HCT116 (cell line): Measurements from ENCODE around the gene MRFAP1L1.

ENCODE experiments used
- CTCF ChIP-seq, 3 experiments: fragments of 200-600 bp in 1 of 3; sonication (generic) in 1 of 3; IDR thresholded peaks in 2 of 3; conservative IDR thresholded peaks in 1 of 3; 2 replicates each; pipeline ENCODE4 v1.5.1; 2012 to 2017; ENCODE audit warnings: low read depth in 2 of 3, low read length in 2 of 3, antibody characterized with exemption in 1 of 3, borderline replicate concordance in 1 of 3, control low read depth in 1 of 3, mild to moderate bottlenecking in 1 of 3, mixed read lengths in 1 of 3, mixed run types in 1 of 3, moderate library complexity in 1 of 3; ENCODE audit not compliant: insufficient read depth in 1 of 3
- EZH2 ChIP-seq: fragments of 200-600 bp; sonication (generic); IDR thresholded peaks from 2 replicates; pipeline ENCODE4 v1.6.1; 2017; ENCODE audit warnings: antibody characterized with exemption, mixed run types
- EZH2phosphoT487 ChIP-seq: fragments of 200-600 bp; IDR thresholded peaks from 2 replicates; pipeline ENCODE4 v1.6.1; 2018; ENCODE audit warnings: antibody characterized with exemption, borderline replicate concordance
- JUND ChIP-seq: IDR thresholded peaks from 2 replicates; pipeline ENCODE4 v1.6.1; 2012
- MAX ChIP-seq: IDR thresholded peaks from 2 replicates; pipeline ENCODE4 v1.6.1; 2012
- POLR2A ChIP-seq: IDR thresholded peaks from 2 replicates; pipeline ENCODE4 v1.7.0; 2011; ENCODE audit warnings: borderline replicate concordance; ENCODE audit not compliant: insufficient read depth, insufficient read length; ENCODE audit errors: extremely low read depth
- REST ChIP-seq: IDR thresholded peaks from 2 replicates; pipeline ENCODE4 v1.6.1; 2012; ENCODE audit warnings: low read depth
- SIN3A ChIP-seq: IDR thresholded peaks from 2 replicates; pipeline ENCODE4 v1.6.1; 2012; ENCODE audit warnings: low read depth
- SRF ChIP-seq: IDR thresholded peaks from 2 replicates; pipeline ENCODE4 v1.6.1; 2012; ENCODE audit warnings: low read depth
- ZFX ChIP-seq: fragments of 450-650 bp; IDR thresholded peaks from 2 replicates; pipeline ENCODE4 v1.6.1; 2017
- TF ChIP-seq, protein P1 (sequence below): IDR thresholded peaks from 2 replicates; pipeline ENCODE4 v1.6.1; 2012

DNA sequence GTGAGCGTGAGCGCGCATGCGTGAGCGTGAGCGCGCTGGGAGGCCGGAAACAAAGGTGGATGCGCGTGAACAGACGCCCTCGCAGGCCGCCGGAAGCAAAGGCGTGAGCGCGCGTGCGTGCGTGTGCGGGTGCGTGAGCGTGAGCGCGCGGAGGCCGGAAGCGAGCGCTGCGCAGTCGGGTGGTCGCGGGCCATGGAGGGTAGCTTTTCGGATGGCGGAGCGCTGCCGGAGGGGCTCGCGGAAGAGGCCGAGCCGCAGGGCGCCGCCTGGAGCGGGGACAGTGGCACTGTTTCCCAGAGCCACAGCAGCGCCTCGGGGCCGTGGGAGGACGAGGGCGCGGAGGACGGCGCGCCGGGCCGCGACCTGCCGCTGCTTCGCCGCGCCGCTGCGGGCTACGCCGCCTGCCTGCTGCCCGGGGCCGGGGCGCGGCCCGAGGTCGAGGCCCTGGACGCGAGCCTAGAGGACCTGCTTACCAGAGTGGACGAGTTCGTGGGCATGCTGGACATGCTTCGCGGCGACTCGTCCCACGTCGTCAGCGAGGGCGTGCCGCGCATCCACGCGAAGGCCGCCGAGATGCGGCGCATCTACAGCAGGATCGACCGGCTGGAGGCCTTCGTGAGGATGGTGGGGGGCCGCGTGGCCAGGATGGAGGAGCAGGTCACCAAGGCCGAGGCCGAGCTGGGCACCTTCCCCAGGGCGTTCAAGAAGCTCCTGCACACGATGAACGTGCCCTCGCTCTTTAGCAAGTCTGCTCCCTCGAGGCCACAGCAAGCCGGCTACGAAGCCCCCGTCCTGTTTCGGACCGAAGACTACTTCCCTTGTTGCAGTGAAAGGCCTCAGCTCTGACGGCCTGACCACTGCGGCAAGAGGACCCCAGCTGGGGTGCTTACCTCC is 6.6 kb upstream of the MRFAP1L1 start, which contains the start of gene BLOC1S4:
- TF ChIP-seq EZH2 = no peak
- no peak for TF ChIP-seq CTCF (IDR thresholded peaks at IDR 0.05 in 2 of 3, conservative IDR thresholded peaks at IDR 0.05 in 1 of 3; ENCODE audit: borderline replicate concordance in 1 of 3, insufficient read depth in 1 of 3, low read depth in 2 of 3, low read length in 2 of 3)
- 0 out of 2 replicates have a peak, but pooled peaks have one; percentile 18 for TF ChIP-seq SIN3A
- peak; percentile 96 for TF ChIP-seq ZFX
- TF ChIP-seq JUND = no peak
- TF ChIP-seq SRF = no peak
- TF ChIP-seq EZH2phosphoT487 = no peak
- TF ChIP-seq POLR2A = peak; percentile 32
- TF ChIP-seq, protein P1, sequence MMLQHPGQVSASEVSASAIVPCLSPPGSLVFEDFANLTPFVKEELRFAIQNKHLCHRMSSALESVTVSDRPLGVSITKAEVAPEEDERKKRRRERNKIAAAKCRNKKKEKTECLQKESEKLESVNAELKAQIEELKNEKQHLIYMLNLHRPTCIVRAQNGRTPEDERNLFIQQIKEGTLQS = no peak
- TF ChIP-seq MAX = peak; percentile 76
- TF ChIP-seq REST = no peak
